HFFc6 (cell line): ENCODE results near the gene ZNF654. TPM values are rescaled to one million over a fixed set of nuclear protein-coding genes. Genes with fewer than 3 reads are reported as not detected.

ENCODE experiments used
- DNase-seq: peaks from one replicate; pipeline ENCODE4 v3.0.0-alpha.2; 2018
- H3K27ac Mint-ChIP-seq: 2 replicates; pipeline ENCODE4 v1.8.0; 2020; ENCODE audit warnings: mild to moderate bottlenecking, mixed read lengths
- H3K27me3 Mint-ChIP-seq: 2 replicates; pipeline ENCODE4 v1.8.0; 2021; ENCODE audit warnings: mild to moderate bottlenecking, moderate library complexity, mixed read lengths; ENCODE audit not compliant: insufficient read depth
- H3K36me3 Mint-ChIP-seq: 2 replicates; pipeline ENCODE4 v1.8.0; 2021; ENCODE audit warnings: low read depth, mixed read lengths
- H3K4me1 Mint-ChIP-seq: 2 replicates; pipeline ENCODE4 v1.8.0; 2020; ENCODE audit warnings: low read depth, mixed read lengths
- H3K4me3 Mint-ChIP-seq: 2 replicates; pipeline ENCODE4 v1.8.0; 2020; ENCODE audit warnings: mild to moderate bottlenecking, moderate library complexity, mixed read lengths
- H3K9me3 Mint-ChIP-seq: 2 replicates; pipeline ENCODE4 v1.8.0; 2020; ENCODE audit warnings: mild to moderate bottlenecking, mixed read lengths
- total RNA-seq, 6 experiments: library from RNA; stranded (reverse); fragmentation: NEBNext Ultra II Directional; extraction: Animal tissue kit (Norgen Biotek cat#: 25700); gene quantifications; 2 replicates in 1 of 6; 3 replicates in 5 of 6; pipeline ENCODE4 v1.2.3, GENCODE V29; 2021
- TF ChIP-seq, protein P1 (sequence below): fragments of 200-600 bp; sonication (generic); IDR thresholded peaks from 2 replicates; pipeline ENCODE4 v1.5.0; 2021; ENCODE audit warnings: antibody characterized with exemption, mild to moderate bottlenecking

Gene ZNF654
- total RNA-seq, 6 experiments from 2014 or later, result 11.5 to 15.5 (median 14.4) TPM

DNA sequence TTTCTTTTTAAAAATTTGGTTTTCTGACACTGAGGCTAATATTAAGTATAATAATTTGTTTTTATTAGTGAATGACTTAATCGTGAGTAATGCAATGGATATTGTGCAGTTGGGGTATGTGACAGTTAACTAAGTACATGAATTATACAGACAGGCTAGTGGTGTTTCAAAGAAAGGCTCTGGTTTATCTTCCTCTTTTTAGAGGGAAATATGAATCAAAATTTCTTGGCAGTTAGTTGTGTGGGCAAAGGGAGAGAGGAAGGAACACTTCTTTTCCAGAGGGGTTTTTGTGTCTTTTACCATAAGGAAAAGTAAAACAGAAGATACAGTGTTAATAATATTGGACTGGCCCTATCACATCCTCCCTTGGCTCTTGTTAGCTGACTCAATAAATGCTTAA, 2.7 kb downstream of the ZNF654 start:
- TF ChIP-seq, protein P1, sequence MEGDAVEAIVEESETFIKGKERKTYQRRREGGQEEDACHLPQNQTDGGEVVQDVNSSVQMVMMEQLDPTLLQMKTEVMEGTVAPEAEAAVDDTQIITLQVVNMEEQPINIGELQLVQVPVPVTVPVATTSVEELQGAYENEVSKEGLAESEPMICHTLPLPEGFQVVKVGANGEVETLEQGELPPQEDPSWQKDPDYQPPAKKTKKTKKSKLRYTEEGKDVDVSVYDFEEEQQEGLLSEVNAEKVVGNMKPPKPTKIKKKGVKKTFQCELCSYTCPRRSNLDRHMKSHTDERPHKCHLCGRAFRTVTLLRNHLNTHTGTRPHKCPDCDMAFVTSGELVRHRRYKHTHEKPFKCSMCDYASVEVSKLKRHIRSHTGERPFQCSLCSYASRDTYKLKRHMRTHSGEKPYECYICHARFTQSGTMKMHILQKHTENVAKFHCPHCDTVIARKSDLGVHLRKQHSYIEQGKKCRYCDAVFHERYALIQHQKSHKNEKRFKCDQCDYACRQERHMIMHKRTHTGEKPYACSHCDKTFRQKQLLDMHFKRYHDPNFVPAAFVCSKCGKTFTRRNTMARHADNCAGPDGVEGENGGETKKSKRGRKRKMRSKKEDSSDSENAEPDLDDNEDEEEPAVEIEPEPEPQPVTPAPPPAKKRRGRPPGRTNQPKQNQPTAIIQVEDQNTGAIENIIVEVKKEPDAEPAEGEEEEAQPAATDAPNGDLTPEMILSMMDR, result no peak
- no peaks in the 10 kb centered on the region for H3K9me3 Mint-ChIP-seq
- no peak for DNase-seq
- H3K4me1 Mint-ChIP-seq, result peaks cover 50% of the 10 kb centered on the region
- peak overlapping the region; percentile 98 for H3K4me3 Mint-ChIP-seq
- 0 out of 2 replicates have a peak, but pooled peaks cover 2% of the 10 kb centered on the region for H3K27me3 Mint-ChIP-seq
- peaks cover 10% of the 10 kb centered on the region for H3K36me3 Mint-ChIP-seq
- H3K27ac Mint-ChIP-seq, result peak overlapping the region; percentile 38

DNA sequence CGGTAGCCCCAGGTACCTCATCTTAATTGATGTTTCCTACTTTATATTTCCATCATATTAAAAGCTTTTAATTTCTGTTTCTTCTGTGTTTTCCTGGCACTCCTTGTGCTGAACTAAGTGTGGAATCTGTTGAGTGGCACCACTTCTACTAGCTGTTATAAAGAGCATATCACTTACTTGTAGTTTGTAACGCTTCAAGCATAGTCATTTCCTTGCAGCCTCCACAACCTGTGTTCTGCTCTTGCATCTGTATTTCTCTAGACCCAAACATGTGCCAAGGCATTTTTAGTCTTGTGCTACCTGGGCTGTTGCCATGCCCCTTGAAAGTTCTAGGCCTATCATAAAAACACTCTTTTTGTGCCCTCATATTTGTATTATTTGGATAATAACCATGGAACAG, 16.0 kb downstream of the ZNF654 start:
- Mint-ChIP-seq H3K27me3 (no peaks in the 10 kb centered on the region), H3K9me3 (peaks cover 5% of the 10 kb centered on the region; the same call in 1 of the 2 replicates), H3K27ac (no peak overlapping the region), H3K4me3 (no peak overlapping the region), H3K36me3 (peaks cover 24% of the 10 kb centered on the region; the same call in 1 of the 2 replicates), H3K4me1 (peaks cover 23% of the 10 kb centered on the region)
- DNase-seq, result no peak
- TF ChIP-seq, protein P1, result no peak

DNA sequence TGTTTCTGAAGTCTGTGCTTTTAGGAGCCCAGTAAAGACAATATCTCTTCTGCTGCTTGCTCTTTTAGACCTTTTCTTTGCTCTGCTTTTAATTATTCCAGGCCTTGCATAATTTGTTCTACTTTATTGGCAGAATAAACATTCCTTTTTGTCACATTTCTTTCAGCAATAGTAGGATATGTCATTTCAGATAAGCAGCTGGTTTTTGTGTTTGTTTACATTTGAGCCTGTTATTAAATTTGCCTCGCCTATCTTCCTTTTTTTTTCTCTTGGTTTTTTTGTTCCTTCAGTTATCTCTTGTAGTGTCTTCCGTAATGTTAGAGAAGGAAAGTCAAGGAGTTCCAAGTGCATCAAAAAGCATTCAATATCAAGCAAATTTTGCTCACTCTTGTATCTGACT, 16.4 kb downstream of the ZNF654 start:
- no peak for DNase-seq
- no peak overlapping the region for H3K4me3 Mint-ChIP-seq
- H3K4me1 Mint-ChIP-seq, result peaks cover 23% of the 10 kb centered on the region
- H3K27ac Mint-ChIP-seq, result peak overlapping the region; percentile 16; the same call in 1 of the 2 replicates
- H3K9me3 Mint-ChIP-seq, result peaks cover 5% of the 10 kb centered on the region; the same call in 1 of the 2 replicates
- TF ChIP-seq, protein P1, result no peak
- H3K27me3 Mint-ChIP-seq, result no peaks in the 10 kb centered on the region
- H3K36me3 Mint-ChIP-seq, result peaks cover 20% of the 10 kb centered on the region; the same call in 1 of the 2 replicates

DNA sequence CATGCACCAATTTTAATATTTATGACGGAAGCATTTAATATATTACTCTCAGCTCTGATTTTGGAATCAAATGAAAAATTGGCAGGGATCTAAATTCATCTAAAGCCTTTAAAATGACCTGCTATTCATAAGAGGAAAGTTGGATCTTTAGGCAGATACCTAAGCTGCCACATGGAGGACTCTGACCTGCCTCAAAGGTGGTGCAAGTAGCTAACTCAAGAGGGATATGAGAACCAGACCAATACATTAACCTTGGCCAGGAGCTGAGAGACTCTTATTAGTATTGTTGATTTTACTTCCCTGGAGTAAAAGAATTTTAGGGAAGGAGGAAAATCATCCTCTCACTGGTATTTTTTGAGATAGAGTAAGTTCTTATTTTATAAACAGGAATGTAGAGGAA, 17.7 kb downstream of the ZNF654 start:
- Mint-ChIP-seq H3K36me3 (peaks cover 22% of the 10 kb centered on the region), H3K27ac (no peak overlapping the region), H3K4me3 (no peak overlapping the region), H3K27me3 (no peaks in the 10 kb centered on the region), H3K9me3 (peaks cover 2% of the 10 kb centered on the region; the same call in 1 of the 2 replicates), H3K4me1 (peaks cover 23% of the 10 kb centered on the region)
- TF ChIP-seq, protein P1, result no peak
- no peak for DNase-seq

DNA sequence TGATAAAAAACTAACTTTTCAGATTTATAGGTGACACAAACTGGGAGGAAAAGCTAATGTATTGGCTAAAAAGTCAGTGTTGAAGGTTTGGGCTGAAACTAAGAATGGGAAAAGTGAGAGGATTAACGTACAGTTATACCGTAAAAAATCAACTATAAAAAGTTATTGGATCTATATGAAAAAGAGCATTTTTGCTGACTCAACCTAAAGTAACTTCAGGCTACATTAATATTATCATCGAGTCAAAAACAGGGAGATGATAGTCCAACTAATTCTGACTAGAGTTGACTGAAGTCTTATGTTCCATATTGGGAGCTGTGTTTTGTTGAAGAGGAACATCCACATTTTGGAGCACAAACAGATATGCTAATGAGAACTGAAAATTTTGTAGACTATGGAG, 19.9 kb downstream of the ZNF654 start:
- TF ChIP-seq, protein P1, result no peak
- no peak overlapping the region for H3K4me3 Mint-ChIP-seq
- H3K9me3 Mint-ChIP-seq, result no peaks in the 10 kb centered on the region
- H3K4me1 Mint-ChIP-seq, result peaks cover 25% of the 10 kb centered on the region
- H3K27ac Mint-ChIP-seq, result no peak overlapping the region
- no peaks in the 10 kb centered on the region; the same call in 1 of the 2 replicates for H3K27me3 Mint-ChIP-seq
- DNase-seq, result no peak
- peaks cover 16% of the 10 kb centered on the region for H3K36me3 Mint-ChIP-seq
